ENCODE data around the gene ST6GALNAC5. TPM values are rescaled to one million over a fixed set of nuclear protein-coding genes. Genes with fewer than 3 reads are reported as not detected.

ST6GALNAC5 gene
- 7.3 and 20.6 TPM in 2 replicates for total RNA-seq

DNA sequence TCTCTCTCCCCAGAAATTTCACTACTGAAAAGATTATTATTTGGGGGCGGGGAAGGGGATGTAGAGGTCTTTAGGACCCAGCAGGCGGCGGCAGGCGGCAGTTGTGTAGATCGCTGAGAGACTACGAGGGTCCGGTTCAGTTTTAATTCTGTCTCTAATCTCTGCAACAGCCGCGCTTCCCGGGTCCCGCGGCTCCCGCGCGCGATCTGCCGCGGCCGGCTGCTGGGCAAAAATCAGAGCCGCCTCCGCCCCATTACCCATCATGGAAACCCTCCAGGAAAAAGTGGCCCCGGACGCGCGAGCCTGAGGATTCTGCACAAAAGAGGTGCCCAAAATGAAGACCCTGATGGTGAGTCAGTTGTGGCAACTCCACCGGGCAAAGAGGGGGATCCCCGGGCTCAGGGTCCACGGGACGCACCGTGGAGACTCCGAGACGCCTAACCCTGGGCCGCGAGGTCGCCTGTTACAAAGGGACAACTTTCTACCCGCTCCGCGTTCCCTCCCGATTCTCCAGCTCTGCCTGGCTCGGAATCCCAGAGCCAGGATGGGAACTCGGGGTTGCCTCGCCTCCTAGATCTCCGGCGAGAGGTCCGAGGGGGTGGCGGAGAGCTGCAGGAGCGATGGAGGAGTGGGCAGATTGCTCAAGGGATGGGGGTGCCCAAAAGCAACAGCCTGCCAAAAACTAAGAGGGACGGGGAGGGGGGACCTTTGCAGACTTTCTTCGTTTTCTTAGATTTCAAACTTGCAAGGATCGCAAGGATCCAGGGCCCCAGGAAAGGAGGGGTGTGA lies at the start of gene ST6GALNAC5:
Gene ST6GALNAC5, plus strand, starts transcription at position 139 of the 789 bp plus-strand sequence.

Small RNA genes lying within 50 kb of the gene (small RNA-seq; reads per million reads assigned to genes)
- gene MIR7156 (ENCODE audit: low replicate concordance), result 0.36 reads per million, percentile 7 among the genes with 10 or more reads in this experiment
